Brain microvascular endothelial cell (primary cell): ENCODE measurements around the gene USH2A.

ENCODE experiments used
- DNase-seq: peaks from one replicate; pipeline ENCODE4 v3.0.0-alpha.2; 2020
- H3K27ac ChIP-seq: fragments of 250-450 bp; sonication (Bioruptor Pico); 2 replicates; pipeline ENCODE4 v1.5.1; 2020; ENCODE audit warnings: mild to moderate bottlenecking, moderate library complexity
- H3K27me3 ChIP-seq: fragments of 250-450 bp; sonication (Bioruptor Pico); replicated peaks from 2 replicates; pipeline ENCODE4 v1.5.1; 2020; ENCODE audit warnings: mild to moderate bottlenecking
- H3K36me3 ChIP-seq: fragments of 250-450 bp; sonication (Bioruptor Pico); replicated peaks from 2 replicates; pipeline ENCODE4 v1.5.1; 2020; ENCODE audit warnings: mild to moderate bottlenecking
- H3K4me3 ChIP-seq: 2 replicates; pipeline ENCODE4 v1.5.1; 2011; ENCODE audit warnings: low read depth, mild to moderate bottlenecking, control low read depth, low read length, moderate library complexity
- in situ Hi-C: cut with HindIII; loops from 2 replicates; pipeline ENCODE4 v1.10.0; 2017; ENCODE audit warnings: low sequenced_read_pairs, low pct_ligation_motif_present
- TF ChIP-seq, protein P1 (sequence below): IDR thresholded peaks from 2 replicates; pipeline ENCODE4 v1.5.1; 2011; ENCODE audit warnings: low read depth, mild to moderate bottlenecking, moderate library complexity, low read length, control low read depth, inconsistent platforms; ENCODE audit errors: missing control alignments

Gene USH2A

DNA sequence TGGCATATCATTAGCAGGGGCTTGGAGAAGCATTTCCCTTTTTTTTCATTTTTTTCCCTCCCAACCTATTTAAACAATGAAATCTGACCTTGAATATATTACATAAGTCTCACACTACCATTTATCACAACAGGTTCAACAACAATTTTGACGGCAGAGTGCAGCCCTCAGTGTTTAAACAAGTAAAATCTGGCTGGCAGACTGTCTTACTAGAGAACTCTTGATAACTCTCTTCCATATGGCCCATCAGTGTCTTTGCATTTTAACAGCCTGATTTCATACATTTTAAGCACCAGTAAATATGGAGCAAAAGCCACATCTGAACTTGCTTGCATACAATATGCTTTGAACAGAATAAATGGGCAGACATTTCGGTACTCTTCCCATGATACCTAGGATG is 643.1 kb downstream of the USH2A start:
- TF ChIP-seq, protein P1, sequence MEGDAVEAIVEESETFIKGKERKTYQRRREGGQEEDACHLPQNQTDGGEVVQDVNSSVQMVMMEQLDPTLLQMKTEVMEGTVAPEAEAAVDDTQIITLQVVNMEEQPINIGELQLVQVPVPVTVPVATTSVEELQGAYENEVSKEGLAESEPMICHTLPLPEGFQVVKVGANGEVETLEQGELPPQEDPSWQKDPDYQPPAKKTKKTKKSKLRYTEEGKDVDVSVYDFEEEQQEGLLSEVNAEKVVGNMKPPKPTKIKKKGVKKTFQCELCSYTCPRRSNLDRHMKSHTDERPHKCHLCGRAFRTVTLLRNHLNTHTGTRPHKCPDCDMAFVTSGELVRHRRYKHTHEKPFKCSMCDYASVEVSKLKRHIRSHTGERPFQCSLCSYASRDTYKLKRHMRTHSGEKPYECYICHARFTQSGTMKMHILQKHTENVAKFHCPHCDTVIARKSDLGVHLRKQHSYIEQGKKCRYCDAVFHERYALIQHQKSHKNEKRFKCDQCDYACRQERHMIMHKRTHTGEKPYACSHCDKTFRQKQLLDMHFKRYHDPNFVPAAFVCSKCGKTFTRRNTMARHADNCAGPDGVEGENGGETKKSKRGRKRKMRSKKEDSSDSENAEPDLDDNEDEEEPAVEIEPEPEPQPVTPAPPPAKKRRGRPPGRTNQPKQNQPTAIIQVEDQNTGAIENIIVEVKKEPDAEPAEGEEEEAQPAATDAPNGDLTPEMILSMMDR = no peak
- in situ Hi-C loops = no loop called here
- Histone ChIP-seq H3K27ac (no peak overlapping the region), H3K36me3 (no peaks in the 10 kb centered on the region), H3K4me3 (no peak overlapping the region), H3K27me3 (no peaks in the 10 kb centered on the region)
- no peak for DNase-seq

DNA sequence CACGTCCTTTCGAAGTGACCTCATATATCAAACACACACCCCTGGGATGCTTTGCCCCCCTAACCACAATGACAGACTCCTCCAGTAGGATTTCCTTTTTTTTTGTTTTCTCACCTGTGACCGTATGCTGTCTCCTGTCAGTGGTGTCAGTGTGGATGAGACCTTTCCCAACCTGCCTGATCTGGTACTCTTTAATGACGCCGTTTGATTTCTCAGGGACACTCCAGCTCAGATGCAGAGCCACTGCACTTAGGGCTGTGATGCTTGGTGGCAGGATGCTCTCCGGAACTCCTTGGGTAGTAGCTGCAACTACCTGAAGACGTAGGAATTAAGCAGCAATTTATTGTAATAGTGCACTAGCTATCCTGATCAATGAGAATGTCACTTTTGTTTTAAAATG is 643.5 kb downstream of the USH2A start:
- Histone ChIP-seq H3K36me3 (no peaks in the 10 kb centered on the region), H3K4me3 (no peak overlapping the region), H3K27me3 (no peaks in the 10 kb centered on the region), H3K27ac (no peak overlapping the region)
- in situ Hi-C loops = no loop called here
- no peak for DNase-seq
- TF ChIP-seq, protein P1 = no peak

DNA sequence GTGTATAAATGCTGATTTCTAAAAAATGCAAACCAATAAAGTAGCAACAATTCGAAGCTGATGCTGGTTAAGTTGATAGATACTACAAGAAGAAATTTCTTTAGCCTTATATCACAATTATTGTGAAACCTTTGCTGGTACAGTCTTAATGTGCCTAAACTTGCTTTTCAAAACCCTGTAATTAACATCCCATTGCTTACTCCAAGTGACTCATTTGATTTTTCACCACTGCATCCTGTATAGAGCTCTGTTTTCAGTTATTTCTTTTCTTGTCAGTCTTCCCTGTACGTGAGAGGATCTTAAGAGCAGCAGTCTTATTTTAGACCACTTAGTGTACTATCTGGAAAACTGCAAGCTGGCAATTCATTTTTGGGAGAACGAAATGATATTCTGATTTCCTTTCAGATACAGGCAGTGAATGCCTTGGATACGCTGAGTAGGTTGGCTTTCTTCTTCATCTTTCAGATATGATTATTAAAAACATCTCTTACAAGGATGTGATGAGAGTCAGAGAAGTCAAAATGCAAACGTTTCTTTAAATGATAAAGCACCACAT is 645.8 kb downstream of the USH2A start:
- H3K27me3 ChIP-seq = no peaks in the 10 kb centered on the region
- no peak overlapping the region for H3K4me3 ChIP-seq
- in situ Hi-C loops = no loop called here
- H3K27ac ChIP-seq = no peak overlapping the region
- DNase-seq = no peak
- H3K36me3 ChIP-seq = no peaks in the 10 kb centered on the region
- TF ChIP-seq, protein P1 = no peak

DNA sequence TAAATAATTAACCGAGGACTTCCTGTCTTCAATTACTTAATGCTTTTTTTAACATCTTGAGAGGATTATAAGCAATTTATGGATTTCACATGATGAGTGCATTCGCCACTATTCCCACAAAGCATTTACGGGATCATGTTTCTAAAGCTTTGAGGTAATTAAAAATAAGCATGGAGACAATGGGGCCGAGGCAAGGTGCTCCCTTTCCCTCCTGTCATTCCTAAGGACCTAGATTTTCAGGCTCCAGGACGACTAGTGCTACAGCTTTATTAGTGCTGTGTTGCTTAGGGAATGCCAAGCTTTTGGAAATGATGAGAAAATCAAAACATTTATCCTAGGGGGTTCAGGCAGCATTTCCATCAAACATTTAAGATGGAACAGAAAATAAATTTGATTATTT is 646.9 kb downstream of the USH2A start:
- Histone ChIP-seq H3K36me3 (no peaks in the 10 kb centered on the region), H3K27me3 (no peaks in the 10 kb centered on the region), H3K27ac (no peak overlapping the region), H3K4me3 (no peak overlapping the region)
- TF ChIP-seq, protein P1 = no peak
- no peak for DNase-seq
- in situ Hi-C loops = no loop called here

DNA sequence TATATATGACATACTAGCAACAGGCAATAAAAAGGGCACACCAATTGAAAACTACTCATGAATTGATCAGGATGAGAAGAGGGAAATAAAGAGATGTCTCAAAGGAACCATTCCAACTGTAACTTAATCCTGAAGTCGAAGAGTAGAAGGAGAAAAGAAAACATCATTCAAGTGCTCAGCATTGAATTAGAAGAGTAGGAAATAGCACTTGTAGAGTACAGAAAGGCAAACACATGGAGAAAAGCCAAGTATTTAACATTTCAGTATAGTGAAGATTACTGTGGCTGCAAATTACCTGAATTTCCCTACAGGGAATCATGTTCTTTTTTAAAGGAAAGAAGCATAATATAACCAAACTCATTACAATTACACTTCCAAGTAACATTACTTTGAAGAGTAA is 651.1 kb downstream of the USH2A start:
- no peak for DNase-seq
- Histone ChIP-seq H3K27ac (no peak overlapping the region), H3K4me3 (no peak overlapping the region), H3K36me3 (no peaks in the 10 kb centered on the region), H3K27me3 (no peaks in the 10 kb centered on the region)
- in situ Hi-C loops = no loop called here
- TF ChIP-seq, protein P1 = no peak

DNA sequence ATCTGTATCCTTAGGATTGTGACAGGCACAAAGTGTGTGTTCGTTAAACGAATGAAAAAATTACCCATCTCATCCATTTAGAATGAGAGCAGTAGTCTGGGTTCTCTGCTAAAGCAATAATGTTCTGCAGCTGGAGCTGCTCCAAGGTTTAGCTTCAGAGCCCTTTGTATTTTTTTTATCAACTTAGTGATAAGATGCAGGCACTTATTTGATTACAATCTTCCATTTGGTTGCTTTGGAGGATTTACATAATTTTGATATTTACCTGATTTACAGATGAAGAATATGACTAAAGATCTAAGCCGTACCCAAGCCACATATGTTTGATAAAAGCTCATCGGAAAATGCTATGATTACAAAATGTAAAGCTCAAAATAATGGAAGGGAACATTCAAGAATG is 654.9 kb downstream of the USH2A start:
- Histone ChIP-seq H3K36me3 (no peaks in the 10 kb centered on the region), H3K27me3 (no peaks in the 10 kb centered on the region), H3K27ac (no peak overlapping the region), H3K4me3 (no peak overlapping the region)
- TF ChIP-seq, protein P1 = no peak
- in situ Hi-C loops = no loop called here
- no peak for DNase-seq
